Stimulated activated CD4-positive, alpha-beta T cell treated with anti-CD3 and anti-CD28 coated beads, Interleukin-4, amount 100 ng/mL, for 4 hours (primary cell): ENCODE measurements around the gene WIPF3.

Source experiments
- DNase-seq, 2 experiments: peaks; one replicate each; pipeline ENCODE4 v3.0.0-alpha.2; 2020

The WIPF3 gene

GRCh38 chr7:29810297-29810696, 4.0 kb downstream of the WIPF3 start:
- DNase-seq: no peak

- DNase-seq: no peak
These were observed 4.6 kb downstream of the WIPF3 start for GRCh38 chr7:29810813-29811482.

DNA sequence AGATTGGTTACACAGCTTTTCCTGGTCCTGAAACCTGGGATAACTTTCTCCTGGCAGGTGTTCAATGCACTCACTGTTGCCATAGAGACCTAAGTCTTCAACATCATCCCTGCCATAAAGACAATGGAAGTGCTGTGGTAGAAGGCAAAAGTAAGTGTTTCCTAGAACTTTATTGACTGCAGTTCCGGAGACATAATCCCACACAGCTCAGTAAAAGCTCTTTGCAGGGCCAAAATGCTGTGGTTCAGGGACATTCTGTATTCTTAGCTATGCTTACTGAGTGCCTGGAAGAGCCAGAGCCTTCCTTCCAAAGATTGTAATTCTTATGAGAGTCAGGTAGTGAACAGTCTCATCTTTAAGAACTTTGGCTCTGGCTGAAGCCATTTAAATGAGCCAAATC, 5.3 kb downstream of the WIPF3 start:
- DNase-seq: no peak

- DNase-seq: no peak
These were observed 6.0 kb downstream of the WIPF3 start for GRCh38 chr7:29812185-29812876.

GRCh38 chr7:29815181-29816105, 9.1 kb downstream of the WIPF3 start:
- no peak for DNase-seq

DNA sequence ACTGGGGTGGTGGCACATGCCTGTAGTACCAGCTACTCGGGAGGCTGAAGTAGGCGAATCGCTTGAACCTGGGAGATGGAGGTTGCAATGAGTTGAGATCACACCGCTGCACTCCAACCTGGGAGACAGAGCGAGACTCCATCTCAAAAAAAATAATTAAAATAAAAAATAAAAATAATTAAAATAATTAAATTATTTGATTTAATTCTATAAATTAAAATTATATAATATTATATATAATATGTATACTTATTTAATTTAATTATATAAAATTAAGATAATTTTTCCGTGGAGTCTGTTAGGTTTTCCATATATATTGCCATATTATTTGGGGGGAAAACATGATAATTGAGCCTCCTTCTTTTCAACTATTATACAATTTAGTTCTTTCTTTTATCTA, 12.0 kb downstream of the WIPF3 start:
- no peak for DNase-seq

- no peak for DNase-seq
These were observed 19.6 kb downstream of the WIPF3 start for GRCh38 chr7:29825775-29826529.

- no peak for DNase-seq
These were observed 20.2 kb downstream of the WIPF3 start for GRCh38 chr7:29826530-29826822.

DNA sequence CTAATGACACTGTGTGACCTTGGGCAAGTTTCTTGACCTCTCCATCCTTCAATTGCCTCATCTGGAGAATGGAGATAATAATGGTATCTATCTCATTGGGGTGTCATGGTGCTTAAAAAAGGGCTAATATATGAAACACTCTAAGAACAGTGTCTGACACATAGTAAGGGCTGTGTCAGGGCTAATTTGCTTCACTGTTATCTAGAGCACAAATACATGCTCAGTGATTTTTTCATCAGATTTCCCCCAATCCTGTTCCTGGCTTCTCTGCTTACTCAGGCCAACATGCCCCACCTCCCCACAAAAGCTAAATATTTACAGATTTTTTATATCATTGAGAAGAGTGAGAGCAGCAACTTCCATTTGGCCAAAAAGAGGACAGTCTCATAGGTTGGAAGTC, 20.6 kb downstream of the WIPF3 start:
- DNase-seq: no peak

GRCh38 chr7:29831705-29832104, 25.4 kb downstream of the WIPF3 start:
- no peak for DNase-seq

DNA sequence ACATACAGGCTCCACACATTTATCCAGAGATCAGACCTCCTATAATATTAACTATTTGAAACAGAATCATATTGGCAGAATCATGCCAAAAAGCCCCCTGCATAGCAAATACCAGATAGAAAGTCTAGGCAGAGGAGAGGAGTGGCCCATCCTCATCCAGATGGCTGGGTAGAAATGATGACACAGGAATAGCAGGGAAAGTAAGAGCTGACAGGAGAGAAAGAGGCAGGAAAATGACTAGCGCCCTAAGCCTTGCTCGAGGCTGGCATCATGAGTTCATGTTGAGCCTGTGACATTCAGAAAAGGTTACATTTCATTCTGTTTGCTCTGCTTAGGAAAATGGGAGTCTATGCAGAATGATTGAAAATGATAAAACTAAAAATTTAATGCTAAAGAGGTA, 27.6 kb downstream of the WIPF3 start:
- no peak for DNase-seq

GRCh38 chr7:29835718-29836117, 29.4 kb downstream of the WIPF3 start:
- no peak for DNase-seq

DNA sequence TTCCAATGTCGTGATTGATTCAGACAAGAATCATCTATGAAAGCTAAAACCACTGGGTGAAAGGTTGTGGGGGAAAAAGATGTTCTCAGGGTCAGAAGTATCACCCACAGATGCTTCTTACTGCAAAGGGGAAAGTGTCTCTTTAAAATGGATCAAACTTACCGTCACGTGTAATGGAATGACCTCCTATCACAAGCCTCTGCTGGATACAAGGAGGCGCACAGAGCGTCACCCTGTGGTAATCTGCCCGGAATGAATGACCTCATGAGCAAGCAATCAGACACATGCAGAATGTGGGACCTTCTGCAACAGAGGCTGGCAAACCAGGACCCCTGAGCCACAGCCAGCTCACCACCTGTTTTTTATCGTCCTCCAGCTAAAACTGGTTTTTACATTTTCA, 33.0 kb downstream of the WIPF3 start:
- DNase-seq: no peak

DNA sequence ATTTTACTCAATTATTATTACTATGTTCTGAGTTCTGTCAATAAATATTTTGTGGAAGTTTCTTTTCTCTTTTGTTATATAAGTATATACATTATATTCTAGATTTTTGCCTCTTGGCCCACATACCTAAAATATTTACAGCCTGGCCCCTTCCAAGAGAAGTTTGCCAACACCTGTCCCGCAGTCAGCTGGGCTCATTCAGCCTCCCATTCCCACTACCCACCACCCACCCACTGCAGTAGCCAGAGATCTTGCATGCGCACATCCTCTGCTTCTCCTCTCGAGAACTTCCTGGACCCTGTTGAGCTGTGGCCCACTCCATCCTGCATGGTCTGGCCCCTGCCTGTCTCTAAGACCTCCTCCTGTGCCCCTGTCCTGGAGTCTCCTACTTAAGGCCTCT, 33.6 kb downstream of the WIPF3 start:
- no peak for DNase-seq

- DNase-seq: no peak
These were observed 34.4 kb downstream of the WIPF3 start for GRCh38 chr7:29840701-29841100.

GRCh38 chr7:29841926-29842701, 35.8 kb downstream of the WIPF3 start:
- no peak for DNase-seq

DNA sequence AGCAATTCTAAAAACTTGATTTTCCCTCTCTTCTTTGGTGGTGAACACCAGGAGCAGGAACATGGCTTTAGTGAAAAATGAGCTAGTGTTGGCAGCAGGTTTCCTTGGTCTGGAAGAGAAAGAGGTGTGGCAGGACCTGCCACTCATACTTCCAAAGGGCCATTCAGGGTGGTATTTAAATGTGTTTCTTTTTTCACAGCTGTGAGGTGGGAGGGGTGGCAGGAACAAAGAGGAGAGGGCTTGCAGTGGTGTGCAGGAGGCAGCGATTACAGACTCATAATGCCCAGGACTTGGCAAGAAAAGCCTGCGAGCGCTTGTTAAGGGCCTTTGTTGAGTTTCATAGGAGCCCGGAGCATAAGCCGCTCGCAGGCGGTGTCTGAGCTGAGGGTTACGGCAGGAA, 36.8 kb downstream of the WIPF3 start:
- no peak for DNase-seq

- no peak for DNase-seq
These were observed 37.4 kb downstream of the WIPF3 start for GRCh38 chr7:29843726-29844125.

- DNase-seq: no peak
These were observed 38.3 kb downstream of the WIPF3 start for GRCh38 chr7:29844559-29844958.

GRCh38 chr7:29847496-29847895, 41.2 kb downstream of the WIPF3 start:
- DNase-seq: no peak

GRCh38 chr7:29847916-29848315, 41.6 kb downstream of the WIPF3 start:
- no peak for DNase-seq

DNA sequence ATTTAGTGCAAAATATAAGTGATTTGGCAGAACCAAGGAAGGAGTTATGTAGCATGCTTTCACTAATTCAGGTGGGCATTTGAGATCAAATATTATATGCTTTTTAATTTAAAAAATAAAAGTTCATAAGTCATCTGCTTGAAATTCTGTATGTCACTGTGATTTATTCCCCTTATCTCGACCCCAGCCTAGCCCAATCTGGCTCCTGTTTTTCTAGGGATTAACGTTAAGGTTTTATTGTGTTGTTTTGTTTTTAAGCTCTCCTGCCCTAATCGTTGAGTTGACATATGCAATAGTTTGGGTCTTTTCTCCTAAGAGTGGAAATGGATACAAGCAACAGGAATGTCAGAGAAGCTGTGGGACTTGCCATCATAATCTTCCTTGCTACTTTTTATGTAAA, 42.6 kb downstream of the WIPF3 start:
- DNase-seq: no peak
